HCT116 (cell line): ENCODE data around the gene EXD3. TPM values are rescaled to one million over a fixed set of nuclear protein-coding genes. Genes with fewer than 3 reads are reported as not detected.

Source experiments
- ATAC-seq: fragments of 200-7000 bp; cut with Tn5 transposase; 2 replicates; pipeline ENCODE4 v1.9.1; 2020; ENCODE audit warnings: mild to moderate bottlenecking, moderate library complexity
- BruUV-seq: library from RNA; stranded (reverse); fragments of 400-500 nt; replicated peaks from 2 replicates; lab custom pipeline; 2021; lab: Mats Ljungman, UMichigan
- CTCF ChIA-PET: fragments of 300-600 bp; sonication (Branson Sonifier 250); formaldehyde crosslinking; loops from one replicate; lab custom pipeline; 2021; ENCODE audit warnings: antibody characterized with exemption; lab: Charles Lee
- POLR2A ChIA-PET: fragments of 300-600, 350-600 bp; sonication (Branson Sonifier 250); formaldehyde crosslinking; loops from one replicate; lab custom pipeline; 2021; ENCODE audit warnings: antibody characterized with exemption; lab: Charles Lee
- RAD21 ChIA-PET, 2 experiments: fragments of 300-600 bp; sonication (Branson Sonifier 250); formaldehyde crosslinking; loops; one replicate each; lab custom pipeline; 2023; ENCODE audit warnings: low total read pairs in 2 of 2; ENCODE audit not compliant: uncharacterized antibody in 2 of 2, unreplicated experiment in 2 of 2, low non-redundant PET in 1 of 2; lab: Charles Lee
- DNase-seq: peaks from one replicate; pipeline ENCODE4 v3.0.0-alpha.2; 2010; ENCODE audit warnings: low read depth, low spot score
- H2AFZ ChIP-seq: fragments of 200-600 bp; shearing (Covaris generic), sonication (generic); 2 replicates; pipeline ENCODE4 v1.6.1; 2017; ENCODE audit warnings: low read depth, mixed run types, mixed read lengths, antibody characterized with exemption, low read length; ENCODE audit not compliant: poor library complexity, severe bottlenecking
- H3K27ac ChIP-seq: 2 replicates; pipeline ENCODE4 v1.5.1; 2012; ENCODE audit warnings: low read depth, low read length
- H3K27me3 ChIP-seq: fragments of 200-600 bp; sonication (generic); 2 replicates; pipeline ENCODE4 v1.6.1; 2016; ENCODE audit warnings: mixed run types, low read length, mixed read lengths; ENCODE audit not compliant: insufficient read depth
- H3K36me3 ChIP-seq, 2 experiments: fragments of 200-500 bp in 1 of 2; fragments of 200-600 bp in 1 of 2; sonication (Bioruptor generic) in 1 of 2; sonication (generic) in 1 of 2; 2 replicates each; pipeline versions ENCODE4 v1.5.1 to v1.6.1; 2014 to 2016; ENCODE audit warnings: low read length in 2 of 2, inconsistent platforms in 1 of 2, mixed read lengths in 1 of 2, mixed run types in 1 of 2; ENCODE audit not compliant: insufficient read depth in 2 of 2, control insufficient read depth in 1 of 2
- H3K4me1 ChIP-seq, 2 experiments: fragments of 200-600 bp in 1 of 2; sonication (generic) in 1 of 2; 2 replicates each; pipeline versions ENCODE4 v1.5.1 to v1.6.1; 2012 to 2017; ENCODE audit warnings: low read length in 2 of 2, inconsistent platforms in 1 of 2, mild to moderate bottlenecking in 1 of 2, mixed read lengths in 1 of 2, mixed run types in 1 of 2, moderate library complexity in 1 of 2; ENCODE audit not compliant: insufficient read depth in 2 of 2, control insufficient read depth in 1 of 2
- H3K4me2 ChIP-seq: fragments of 200-600 bp; sonication (generic); 2 replicates; pipeline ENCODE4 v1.6.1; 2017; ENCODE audit warnings: mixed run types, low read length, mixed read lengths
- H3K4me3 ChIP-seq, 2 experiments: fragments of 200-600 bp in 1 of 2; sonication (generic) in 1 of 2; replicated peaks in 1 of 2; 2 replicates each; pipeline ENCODE4 v1.5.1; 2011 to 2016; ENCODE audit warnings: low read length in 2 of 2, control low read depth in 1 of 2, low read depth in 1 of 2, mild to moderate bottlenecking in 1 of 2, mixed read lengths in 1 of 2, mixed run types in 1 of 2
- H3K79me2 ChIP-seq: fragments of 200-600 bp; sonication (generic); 2 replicates; pipeline ENCODE4 v1.6.1; 2017; ENCODE audit warnings: mild to moderate bottlenecking, mixed run types, low read length, moderate library complexity, mixed read lengths; ENCODE audit not compliant: insufficient read depth
- H3K9ac ChIP-seq: fragments of 200-600 bp; sonication (generic); 2 replicates; pipeline ENCODE4 v1.6.1; 2016; ENCODE audit warnings: low read length, mixed read lengths
- H3K9me2 ChIP-seq: fragments of 200-600 bp; sonication (generic), shearing (Covaris generic); 2 replicates; pipeline ENCODE4 v1.6.1; 2017; ENCODE audit warnings: mixed run types, mild to moderate bottlenecking, moderate library complexity; ENCODE audit not compliant: insufficient read depth
- H3K9me3 ChIP-seq, 2 experiments: fragments of 200-500 bp in 1 of 2; fragments of 200-600 bp in 1 of 2; sonication (Bioruptor generic) in 1 of 2; sonication (generic) in 1 of 2; 2 replicates each; pipeline ENCODE4 v1.6.1; 2014 to 2017; ENCODE audit warnings: low read length in 2 of 2, mixed read lengths in 2 of 2, inconsistent platforms in 1 of 2, low read depth in 1 of 2, mild to moderate bottlenecking in 1 of 2, mixed run types in 1 of 2, moderate library complexity in 1 of 2; ENCODE audit not compliant: control insufficient read depth in 1 of 2, insufficient read depth in 1 of 2
- H4K20me1 ChIP-seq: fragments of 200-600 bp; sonication (generic), shearing (Covaris generic); 2 replicates; pipeline ENCODE4 v1.6.1; 2017; ENCODE audit warnings: mixed run types, mild to moderate bottlenecking, moderate library complexity; ENCODE audit not compliant: insufficient read depth
- CTCF ChIP-seq, 3 experiments: fragments of 200-600 bp in 1 of 3; sonication (generic) in 1 of 3; IDR thresholded peaks in 2 of 3; conservative IDR thresholded peaks in 1 of 3; 2 replicates each; pipeline ENCODE4 v1.5.1; 2012 to 2017; ENCODE audit warnings: low read depth in 2 of 3, low read length in 2 of 3, antibody characterized with exemption in 1 of 3, borderline replicate concordance in 1 of 3, control low read depth in 1 of 3, mild to moderate bottlenecking in 1 of 3, mixed read lengths in 1 of 3, mixed run types in 1 of 3, moderate library complexity in 1 of 3; ENCODE audit not compliant: insufficient read depth in 1 of 3
- EGR1 ChIP-seq: IDR thresholded peaks from 2 replicates; pipeline ENCODE4 v1.6.1; 2012; ENCODE audit warnings: low read depth
- ELF1 ChIP-seq: IDR thresholded peaks from 2 replicates; pipeline ENCODE4 v1.6.1; 2012; ENCODE audit warnings: low read depth, borderline replicate concordance
- JUND ChIP-seq: IDR thresholded peaks from 2 replicates; pipeline ENCODE4 v1.6.1; 2012
- POLR2AphosphoS5 ChIP-seq: IDR thresholded peaks from 2 replicates; pipeline ENCODE4 v1.6.1; 2011; ENCODE audit warnings: mild to moderate bottlenecking, low read depth, low read length, moderate library complexity
- RAD21 ChIP-seq: IDR thresholded peaks from 2 replicates; pipeline ENCODE4 v1.6.1; 2012; ENCODE audit warnings: low read depth, mild to moderate bottlenecking
- SIN3A ChIP-seq: IDR thresholded peaks from 2 replicates; pipeline ENCODE4 v1.6.1; 2012; ENCODE audit warnings: low read depth
- SRF ChIP-seq: IDR thresholded peaks from 2 replicates; pipeline ENCODE4 v1.6.1; 2012; ENCODE audit warnings: low read depth
- TCF7L2 ChIP-seq: IDR thresholded peaks from 2 replicates; pipeline ENCODE4 v1.7.0; 2011; ENCODE audit warnings: borderline replicate concordance, inconsistent platforms; ENCODE audit not compliant: insufficient read depth, insufficient read length; ENCODE audit errors: extremely low read depth
- YY1 ChIP-seq: IDR thresholded peaks from 2 replicates; pipeline ENCODE4 v1.6.1; 2011; ENCODE audit warnings: low read length, low read depth, moderate library complexity, mild to moderate bottlenecking; ENCODE audit not compliant: insufficient replicate concordance; ENCODE audit errors: extremely low read depth
- ZBTB33 ChIP-seq: IDR thresholded peaks from 2 replicates; pipeline ENCODE4 v1.6.1; 2011; ENCODE audit warnings: mild to moderate bottlenecking, low read length, moderate library complexity; ENCODE audit not compliant: insufficient replicate concordance; ENCODE audit errors: extremely low read depth
- ZNF274 ChIP-seq: fragments of 200-500 bp; sonication (Bioruptor generic); IDR thresholded peaks from 2 replicates; pipeline ENCODE4 v1.6.1; 2014; ENCODE audit warnings: mild to moderate bottlenecking, low read depth, low read length, inconsistent platforms
- intact Hi-C: fragments of 100-400 bp; cut with micrococcal nuclease; formaldehyde crosslinking; loops from 2 replicates; pipeline ENCODE4 v1.10.0; 2022
- total RNA-seq: library from RNA; stranded (reverse); gene quantifications from one replicate; pipeline ENCODE4 v1.2.1, GENCODE V29; 2021; ENCODE audit not compliant: unreplicated experiment

The EXD3 gene
- total RNA-seq, 1 experiment from 2014 or later, result 25.4 TPM

- TF ChIP-seq ZNF274 (no peak), SRF (no peak), ELF1 (no peak), SIN3A (no peak), CTCF (IDR thresholded peaks at IDR 0.05 in 2 of 3, conservative IDR thresholded peaks at IDR 0.05 in 1 of 3; ENCODE audit: borderline replicate concordance in 1 of 3, insufficient read depth in 1 of 3, low read depth in 2 of 3, low read length in 2 of 3) (no peak), RAD21 (no peak)
- no peak overlapping the region for H3K27ac ChIP-seq
- no peaks in the 10 kb centered on the region for H4K20me1 ChIP-seq
- H2AFZ ChIP-seq, result no peak overlapping the region
- H3K9me2 ChIP-seq, result no peaks in the 10 kb centered on the region
- ChIA-PET RAD21 (no interaction called here), POLR2A (no interaction called here), CTCF (no interaction called here)
- H3K4me3 ChIP-seq, result no peak overlapping the region
- H3K9me3 ChIP-seq, result no peaks in the 10 kb centered on the region
- no peak overlapping the region for H3K9ac ChIP-seq
- no peaks in the 10 kb centered on the region for H3K36me3 ChIP-seq
- DNase-seq, result no peak
- ATAC-seq, result no peak
- intact Hi-C loops, result no loop called here
- H3K27me3 ChIP-seq, result no peaks in the 10 kb centered on the region
- no peaks in the 10 kb centered on the region for H3K79me2 ChIP-seq
- H3K4me1 ChIP-seq, result no peaks in the 10 kb centered on the region
- BruUV-seq, result no TSS peak
- H3K4me2 ChIP-seq, result no peak overlapping the region
Measured at GRCh38 chr9:137389428-137389746, 33.6 kb downstream of the EXD3 start.

- Histone ChIP-seq H3K9me2 (no peaks in the 10 kb centered on the region), H3K27me3 (no peaks in the 10 kb centered on the region), H3K27ac (no peak overlapping the region), H3K4me3 (no peak overlapping the region), H3K9me3 (no peaks in the 10 kb centered on the region), H3K4me1 (no peaks in the 10 kb centered on the region), H4K20me1 (no peaks in the 10 kb centered on the region), H3K79me2 (no peaks in the 10 kb centered on the region), H2AFZ (no peak overlapping the region), H3K36me3 (no peaks in the 10 kb centered on the region), H3K4me2 (no peak overlapping the region), H3K9ac (no peak overlapping the region)
- ATAC-seq (no peak), DNase-seq (no peak)
- POLR2A ChIA-PET, result no interaction called here
- CTCF ChIA-PET, result no interaction called here
- intact Hi-C loops, result no loop called here
- no TSS peak for BruUV-seq
- RAD21 ChIA-PET, result no interaction called here
- no peak for TF ChIP-seq EGR1
- no peak for TF ChIP-seq YY1
- TF ChIP-seq JUND, result no peak
- TF ChIP-seq POLR2AphosphoS5, result no peak
- TF ChIP-seq RAD21, result no peak
- TF ChIP-seq TCF7L2, result no peak
- TF ChIP-seq ZBTB33, result no peak
Measured at GRCh38 chr9:137388589-137389427, 34.2 kb downstream of the EXD3 start.
